NCI-H774 (cell line): ENCODE measurements around the gene ISLR2.
"Not testable (repeated sequence)": the region's sequence is repeated elsewhere in the genome, so short reads cannot be mapped to it uniquely, and the experiment has no call there.

Source experiments
- DNase-seq: peaks from one replicate; lab custom pipeline; 2025; lab: John Stamatoyannopoulos, UW

ISLR2 gene

GRCh38 chr15:74156678-74157411 is 26.5 kb downstream of the ISLR2 start:
- peak; percentile 44 for DNase-seq

DNA sequence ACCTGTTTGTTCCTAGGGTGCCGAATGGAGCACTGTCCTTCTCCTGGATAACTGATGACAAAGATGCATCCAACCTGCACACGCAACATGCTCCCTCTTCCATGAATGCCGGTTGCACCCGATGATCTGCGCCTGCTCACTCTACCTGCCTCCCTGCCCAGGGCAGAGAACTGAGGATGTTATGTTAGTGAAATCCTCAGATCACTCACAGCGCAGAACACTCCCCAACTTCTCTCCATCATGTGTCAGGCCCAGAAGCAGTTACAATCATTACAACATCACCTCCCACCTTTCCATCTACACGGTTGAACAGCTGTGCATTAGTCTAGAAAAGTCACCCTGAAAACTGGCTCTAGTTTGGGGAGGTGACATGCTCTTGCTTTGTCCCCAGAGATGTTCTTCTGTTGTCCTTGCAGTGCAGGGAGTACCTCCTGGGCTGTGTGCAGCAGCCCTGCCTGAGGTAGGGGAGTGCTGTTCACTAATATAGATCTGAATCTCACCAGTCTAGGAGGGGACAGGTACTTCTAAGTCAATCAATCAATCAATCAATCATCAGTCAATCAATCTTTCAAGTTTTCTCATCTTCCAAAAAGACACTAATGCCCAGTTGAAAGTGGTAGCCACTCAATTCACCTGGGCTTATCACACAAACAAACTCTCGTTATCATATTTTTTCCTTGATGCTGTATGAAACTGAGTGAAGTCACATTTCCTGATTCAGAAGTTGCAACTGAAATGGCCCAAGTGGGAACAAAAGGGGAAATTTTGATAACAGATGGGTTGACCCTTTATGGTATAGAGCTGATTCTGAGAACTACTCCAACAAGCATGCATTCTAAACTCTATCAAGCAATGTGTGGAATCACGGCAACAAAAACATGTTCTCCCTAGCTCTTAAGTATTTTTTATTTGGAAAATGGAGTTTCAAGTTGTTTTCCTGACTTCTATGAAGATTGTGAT is 27.8 kb downstream of the ISLR2 start:
- no peak for DNase-seq

- DNase-seq, result no peak
These were observed 28.7 kb downstream of the ISLR2 start for GRCh38 chr15:74158855-74159650.

GRCh38 chr15:74159773-74160172 is 29.4 kb downstream of the ISLR2 start:
- no peak for DNase-seq

- not testable (repeated sequence) for DNase-seq
These were observed 30.0 kb downstream of the ISLR2 start for GRCh38 chr15:74160390-74160789.

GRCh38 chr15:74162195-74162536 is 31.8 kb downstream of the ISLR2 start:
- DNase-seq, result not testable (repeated sequence)

GRCh38 chr15:74165461-74165860 is 35.1 kb downstream of the ISLR2 start:
- no peak for DNase-seq

DNA sequence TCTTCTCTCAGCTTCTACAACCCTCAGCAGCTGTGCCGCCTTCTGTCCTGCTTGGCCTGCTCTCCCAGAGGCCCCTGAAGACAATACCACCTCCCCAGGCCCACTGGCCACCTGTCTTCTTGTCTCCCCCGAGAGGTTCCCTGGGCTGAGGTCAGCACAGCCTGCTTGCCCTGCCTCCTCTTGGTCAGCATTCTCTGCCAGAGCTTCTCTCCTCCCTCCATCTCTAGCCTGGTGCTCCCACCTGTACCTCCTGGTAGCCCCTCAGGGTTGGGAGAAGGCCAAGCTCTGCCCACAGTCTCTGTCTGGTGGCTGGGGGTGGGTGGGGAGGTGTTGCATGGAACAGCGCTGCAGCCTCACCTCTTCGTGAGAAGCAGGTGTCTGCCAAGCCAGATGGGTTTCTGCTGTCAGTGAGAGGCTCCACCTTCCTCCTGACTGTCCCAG is 37.5 kb downstream of the ISLR2 start:
- no peak for DNase-seq

DNA sequence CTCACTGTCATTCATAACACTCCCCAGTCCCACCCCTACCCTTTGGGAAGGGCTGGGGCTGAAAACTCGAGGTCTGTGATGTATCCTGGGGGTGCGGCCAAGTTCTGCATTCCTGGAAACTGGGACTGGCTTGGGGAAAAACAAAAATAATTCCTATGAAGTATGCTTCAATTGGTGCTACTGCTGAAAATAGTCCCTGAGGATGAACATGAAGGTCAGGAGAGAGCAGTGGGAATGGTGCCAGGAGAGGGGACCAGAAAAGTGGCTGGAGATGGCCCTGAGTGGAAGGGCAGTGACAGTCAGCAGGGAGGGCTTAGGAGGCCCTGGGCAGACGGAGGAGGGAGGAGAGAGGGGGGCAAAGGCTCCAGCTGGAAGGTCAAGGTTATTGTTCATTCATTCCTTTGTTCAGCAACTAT is 38.3 kb downstream of the ISLR2 start:
- no peak for DNase-seq

DNA sequence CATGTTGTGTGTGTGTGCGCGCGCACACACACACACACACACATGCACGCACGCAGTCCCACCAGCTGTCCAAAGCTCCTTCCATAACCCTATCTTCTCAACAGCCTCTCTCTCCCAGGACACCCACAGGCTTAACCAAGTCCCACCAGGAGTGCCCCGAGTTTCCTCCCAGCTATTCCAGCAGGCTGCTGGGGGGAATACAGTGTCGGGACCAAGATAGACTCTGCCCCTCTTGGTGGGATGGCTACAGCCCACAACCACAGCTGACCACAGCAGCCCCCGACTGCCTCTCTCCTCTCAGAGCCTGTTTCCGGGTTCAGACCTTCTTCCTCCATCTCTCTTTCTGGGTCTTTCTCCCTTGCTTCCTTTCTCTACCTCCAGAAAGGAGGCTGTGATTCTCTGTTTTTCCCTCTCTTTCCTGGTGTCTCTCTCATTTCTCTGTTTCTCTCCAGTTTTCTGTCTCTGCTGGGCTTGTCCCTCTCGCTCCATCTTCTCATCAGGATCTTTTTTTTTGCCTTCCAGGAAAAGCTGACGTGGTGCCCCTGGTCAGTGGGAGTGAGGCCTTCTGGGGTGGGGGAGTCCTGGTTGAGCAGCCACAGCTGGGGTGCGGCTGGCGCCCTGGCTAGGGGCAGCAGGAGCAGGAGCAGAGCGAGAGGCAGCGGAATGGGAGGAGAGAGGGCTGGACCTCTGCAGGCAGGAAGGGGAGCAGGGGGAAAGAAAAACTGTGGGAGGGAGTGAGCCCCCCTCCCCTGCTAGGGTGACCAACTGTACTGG is 39.9 kb downstream of the ISLR2 start:
- no peak for DNase-seq

DNA sequence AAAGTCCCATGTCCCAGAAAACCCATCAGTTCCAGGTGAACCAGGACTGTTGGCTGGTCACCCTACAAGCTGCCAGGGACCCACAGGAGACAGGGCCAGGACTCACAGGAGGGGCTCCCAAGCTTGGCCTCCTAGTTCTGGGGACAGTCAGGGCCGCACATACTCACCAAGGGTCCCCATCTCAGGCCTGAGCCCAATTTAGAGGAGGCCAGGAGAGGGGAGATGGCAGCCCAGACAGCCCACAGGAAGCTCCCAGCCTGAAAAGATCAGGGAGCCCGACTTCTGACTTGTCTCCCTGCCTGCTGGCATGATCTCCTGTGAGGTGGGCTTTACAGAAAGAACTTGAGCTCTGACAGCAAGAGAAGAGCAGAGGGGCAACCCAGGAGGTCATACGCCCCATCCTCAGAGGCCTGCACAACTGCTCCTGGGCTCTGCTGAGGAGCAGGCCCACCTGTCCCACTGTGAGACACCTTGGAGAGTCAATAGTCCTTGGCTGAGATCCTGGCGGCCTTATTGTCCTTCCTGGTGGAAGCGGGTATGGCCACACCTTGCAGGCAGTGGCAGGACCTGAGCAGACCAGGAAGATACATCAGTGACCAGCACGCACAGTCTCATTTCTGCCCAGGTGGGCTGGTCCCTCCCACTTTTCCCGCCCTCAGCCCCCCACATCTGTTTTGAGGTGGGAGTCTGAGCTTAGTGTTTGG is 40.6 kb downstream of the ISLR2 start:
- DNase-seq, result no peak

GRCh38 chr15:74171965-74172541 is 41.7 kb downstream of the ISLR2 start:
- no peak for DNase-seq

- no peak for DNase-seq
These were observed 42.5 kb downstream of the ISLR2 start for GRCh38 chr15:74172701-74173379.

GRCh38 chr15:74173380-74174218 is 43.2 kb downstream of the ISLR2 start, which contains the start of gene ISLR:
ISLR (plus strand) TSS chr15:74173710; CDS start chr15:74174859, 1,149 bp downstream.
- DNase-seq, result no peak

DNA sequence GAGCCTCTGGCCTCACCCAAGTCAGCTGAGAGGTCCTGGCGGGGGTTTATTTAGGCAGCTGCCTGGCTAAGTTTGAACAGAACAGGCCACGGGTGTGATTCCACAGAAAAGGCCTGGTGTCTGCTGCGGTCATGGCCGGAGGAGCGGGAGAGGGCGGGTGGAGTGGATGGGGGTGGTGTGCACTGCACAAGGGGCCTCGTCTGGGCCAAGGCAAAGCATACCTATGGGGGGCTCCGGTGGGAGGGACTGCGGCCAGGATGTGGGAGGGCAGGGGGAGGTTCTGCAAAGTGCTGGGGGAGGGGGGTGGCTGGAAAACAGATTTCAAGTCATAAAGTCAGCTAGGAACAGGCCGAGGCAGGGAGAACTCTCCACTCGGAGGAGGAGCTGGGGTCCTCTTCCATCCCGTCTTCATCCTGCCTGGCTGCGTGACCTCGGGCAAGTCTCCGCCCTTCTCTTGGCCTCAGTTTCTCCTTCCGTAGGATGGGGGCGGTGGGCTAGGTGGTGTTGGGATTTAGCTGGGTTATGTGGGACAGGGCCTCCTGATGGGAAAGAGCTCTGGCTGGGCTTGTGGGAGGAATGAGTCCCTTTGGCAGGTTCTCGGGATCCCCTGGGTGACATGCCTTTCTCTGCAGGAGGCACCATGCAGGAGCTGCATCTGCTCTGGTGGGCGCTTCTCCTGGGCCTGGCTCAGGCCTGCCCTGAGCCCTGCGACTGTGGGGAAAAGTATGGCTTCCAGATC is 44.0 kb downstream of the ISLR2 start:
- DNase-seq, result no peak

DNA sequence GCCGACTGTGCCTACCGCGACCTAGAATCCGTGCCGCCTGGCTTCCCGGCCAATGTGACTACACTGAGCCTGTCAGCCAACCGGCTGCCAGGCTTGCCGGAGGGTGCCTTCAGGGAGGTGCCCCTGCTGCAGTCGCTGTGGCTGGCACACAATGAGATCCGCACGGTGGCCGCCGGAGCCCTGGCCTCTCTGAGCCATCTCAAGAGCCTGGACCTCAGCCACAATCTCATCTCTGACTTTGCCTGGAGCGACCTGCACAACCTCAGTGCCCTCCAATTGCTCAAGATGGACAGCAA is 44.5 kb downstream of the ISLR2 start:
- no peak for DNase-seq

DNA sequence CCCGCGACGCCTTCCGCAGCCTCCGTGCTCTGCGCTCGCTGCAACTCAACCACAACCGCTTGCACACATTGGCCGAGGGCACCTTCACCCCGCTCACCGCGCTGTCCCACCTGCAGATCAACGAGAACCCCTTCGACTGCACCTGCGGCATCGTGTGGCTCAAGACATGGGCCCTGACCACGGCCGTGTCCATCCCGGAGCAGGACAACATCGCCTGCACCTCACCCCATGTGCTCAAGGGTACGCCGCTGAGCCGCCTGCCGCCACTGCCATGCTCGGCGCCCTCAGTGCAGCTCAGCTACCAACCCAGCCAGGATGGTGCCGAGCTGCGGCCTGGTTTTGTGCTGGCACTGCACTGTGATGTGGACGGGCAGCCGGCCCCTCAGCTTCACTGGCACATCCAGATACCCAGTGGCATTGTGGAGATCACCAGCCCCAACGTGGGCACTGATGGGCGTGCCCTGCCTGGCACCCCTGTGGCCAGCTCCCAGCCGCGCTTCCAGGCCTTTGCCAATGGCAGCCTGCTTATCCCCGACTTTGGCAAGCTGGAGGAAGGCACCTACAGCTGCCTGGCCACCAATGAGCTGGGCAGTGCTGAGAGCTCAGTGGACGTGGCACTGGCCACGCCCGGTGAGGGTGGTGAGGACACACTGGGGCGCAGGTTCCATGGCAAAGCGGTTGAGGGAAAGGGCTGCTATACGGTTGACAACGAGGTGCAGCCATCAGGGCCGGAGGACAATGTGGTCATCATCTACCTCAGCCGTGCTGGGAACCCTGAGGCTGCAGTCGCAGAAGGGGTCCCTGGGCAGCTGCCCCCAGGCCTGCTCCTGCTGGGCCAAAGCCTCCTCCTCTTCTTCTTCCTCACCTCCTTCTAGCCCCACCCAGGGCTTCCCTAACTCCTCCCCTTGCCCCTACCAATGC is 45.1 kb downstream of the ISLR2 start:
- DNase-seq, result no peak
